GM19324 (cell line): ENCODE data around the gene KCNK5.

Experiments
- ATAC-seq: cut with Tn5 transposase; IDR thresholded peaks from one replicate; pipeline ENCODE4 v1.9.1; 2021; ENCODE audit warnings: mild to moderate bottlenecking, moderate library complexity; ENCODE audit not compliant: unreplicated experiment, low FRiP score

Gene KCNK5

GRCh38 chr6:39218868-39219567, 10.3 kb downstream of the KCNK5 start:
- no peak for ATAC-seq

GRCh38 chr6:39217177-39217864, 12.0 kb downstream of the KCNK5 start:
- no peak for ATAC-seq

- ATAC-seq, result no peak
These were observed 13.6 kb downstream of the KCNK5 start for GRCh38 chr6:39215640-39216158.

GRCh38 chr6:39214846-39215639, 14.2 kb downstream of the KCNK5 start:
- ATAC-seq, result no peak

GRCh38 chr6:39214120-39214813, 15.0 kb downstream of the KCNK5 start:
- no peak for ATAC-seq

- no peak for ATAC-seq
These were observed 15.9 kb downstream of the KCNK5 start for GRCh38 chr6:39213195-39213920.

GRCh38 chr6:39211183-39211582, 18.1 kb downstream of the KCNK5 start:
- no peak for ATAC-seq

GRCh38 chr6:39210450-39210849, 18.8 kb downstream of the KCNK5 start:
- ATAC-seq, result no peak

GRCh38 chr6:39209911-39210310, 19.4 kb downstream of the KCNK5 start:
- ATAC-seq, result no peak

- ATAC-seq, result no peak
These were observed 19.9 kb downstream of the KCNK5 start for GRCh38 chr6:39209360-39209811.

GRCh38 chr6:39208223-39208739, 21.0 kb downstream of the KCNK5 start:
- ATAC-seq, result no peak

- ATAC-seq, result no peak
These were observed 21.7 kb downstream of the KCNK5 start for GRCh38 chr6:39207416-39208222.

- no peak for ATAC-seq
These were observed 23.0 kb downstream of the KCNK5 start for GRCh38 chr6:39206250-39206721.

GRCh38 chr6:39204646-39205244, 24.5 kb downstream of the KCNK5 start:
- ATAC-seq, result no peak

- ATAC-seq, result no peak
These were observed 25.1 kb downstream of the KCNK5 start for GRCh38 chr6:39204160-39204495.

- ATAC-seq, result no peak
These were observed 25.7 kb downstream of the KCNK5 start for GRCh38 chr6:39203436-39204159.

- ATAC-seq, result no peak
These were observed 27.1 kb downstream of the KCNK5 start for GRCh38 chr6:39202166-39202565.
